Thymus (tissue), 11 donors: Measurements from ENCODE around the gene RERE. TPM values are rescaled to one million over a fixed set of nuclear protein-coding genes. Genes with fewer than 3 reads are reported as not detected.
A peak's percentile ranks its signal among the peaks of the same experiment; 100 is the strongest.

Experiments
- DNase-seq, 9 donors: peaks; one replicate each; pipeline ENCODE4 v3.0.0-alpha.2; 2013; ENCODE audit warnings: low spot score in 9 of 9, low read depth in 6 of 9, missing footprints in 1 of 9
- H3K27ac ChIP-seq, 2 donors: one replicate each; pipeline ENCODE4 v1.5.1; 2013; ENCODE audit warnings: control low read depth in 1 of 2, low read depth in 1 of 2, low read length in 1 of 2, mild to moderate bottlenecking in 1 of 2, moderate library complexity in 1 of 2
- H3K27me3 ChIP-seq, 2 donors: one replicate each; pipeline ENCODE4 v1.5.1; 2013; ENCODE audit warnings: low read length in 1 of 2; ENCODE audit not compliant: control insufficient read depth in 2 of 2, insufficient read depth in 1 of 2
- H3K36me3 ChIP-seq, 2 donors: one replicate each; pipeline ENCODE4 v1.5.1; 2013; ENCODE audit warnings: low read length in 1 of 2, mild to moderate bottlenecking in 1 of 2, moderate library complexity in 1 of 2; ENCODE audit not compliant: control insufficient read depth in 2 of 2, insufficient read depth in 2 of 2
- H3K4me1 ChIP-seq, 2 donors: one replicate each; pipeline ENCODE4 v1.5.1; 2013; ENCODE audit warnings: low read length in 2 of 2; ENCODE audit not compliant: control insufficient read depth in 2 of 2, insufficient read depth in 2 of 2
- H3K4me3 ChIP-seq, 2 donors: one replicate each; pipeline ENCODE4 v1.5.1; 2013; ENCODE audit warnings: low read length in 2 of 2, control low read depth in 1 of 2, mild to moderate bottlenecking in 1 of 2
- H3K9me3 ChIP-seq, 2 donors: one replicate each; pipeline ENCODE4 v1.5.1; 2013; ENCODE audit warnings: low read length in 1 of 2, mild to moderate bottlenecking in 1 of 2; ENCODE audit not compliant: control insufficient read depth in 2 of 2, insufficient read depth in 1 of 2
- WGBS: extraction: QIAGEN DNeasy Blood & Tissue Kit; methylation state at CpG from one replicate; pipeline ENCODE4 v1.1.7; 2013; 5-methylcytosine and 5-hydroxymethylcytosine counted together
- polyA plus RNA-seq: library from polyadenylated mRNA; stranded (reverse); fragments of 200-250 nt; gene quantifications from one replicate; pipeline ENCODE4 v1.2.3, GENCODE V29; 2013
- total RNA-seq: library from RNA; stranded (reverse); fragments of 120-200 nt; gene quantifications from one replicate; pipeline ENCODE4 v1.2.4, GENCODE V29; 2013
- donor health status: healthy.

The RERE gene
- total and polyA plus RNA-seq, 2 donors = 22.9 to 37.7 TPM

DNA sequence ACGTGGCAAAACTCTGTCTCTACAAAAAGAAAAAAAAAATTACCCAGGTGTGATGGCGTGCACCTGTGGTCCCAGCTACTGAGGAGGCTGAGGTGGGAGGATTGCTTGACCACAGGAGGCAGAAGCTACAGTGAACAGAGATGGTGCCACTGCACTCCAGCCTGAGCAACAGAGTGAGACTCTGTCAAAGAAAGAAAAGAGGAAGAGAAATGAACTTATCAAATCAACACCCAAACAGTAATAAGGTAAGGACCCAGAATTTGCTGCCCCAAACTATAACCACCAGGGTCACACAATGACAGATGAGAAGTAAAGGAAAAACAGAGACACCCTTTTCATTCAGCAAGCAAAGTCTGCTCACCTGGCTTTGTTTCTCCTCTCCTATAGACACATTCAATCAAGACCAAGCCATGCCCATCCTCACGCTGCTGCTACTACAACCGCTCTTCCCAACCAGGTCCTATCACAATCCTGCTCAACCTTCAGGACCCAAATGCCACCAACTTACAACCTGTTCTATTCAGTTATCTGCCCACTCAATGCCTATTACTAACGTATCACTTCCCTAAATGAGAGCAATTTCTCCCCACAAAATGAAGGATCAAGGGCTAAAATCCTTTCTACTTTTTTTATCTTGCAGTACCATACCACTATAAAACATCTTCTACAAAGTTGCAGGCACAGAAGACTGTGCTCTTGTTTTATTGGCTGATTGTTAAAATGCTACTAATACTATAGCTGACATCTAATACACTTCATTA is 183.5 kb downstream of the RERE start:
- Histone ChIP-seq H3K4me1 (peaks cover 6 to 8% of the 10 kb centered on the region in 2 donors), H3K9me3 (no peaks in the 10 kb centered on the region), H3K36me3 (no peaks in the 10 kb centered on the region), H3K27me3 (no peaks in the 10 kb centered on the region), H3K4me3 (no peak overlapping the region), H3K27ac (no peak overlapping the region)
- no peak for DNase-seq
- 95% methylated on average over 5 of the region's 5 CpGs for WGBS

DNA sequence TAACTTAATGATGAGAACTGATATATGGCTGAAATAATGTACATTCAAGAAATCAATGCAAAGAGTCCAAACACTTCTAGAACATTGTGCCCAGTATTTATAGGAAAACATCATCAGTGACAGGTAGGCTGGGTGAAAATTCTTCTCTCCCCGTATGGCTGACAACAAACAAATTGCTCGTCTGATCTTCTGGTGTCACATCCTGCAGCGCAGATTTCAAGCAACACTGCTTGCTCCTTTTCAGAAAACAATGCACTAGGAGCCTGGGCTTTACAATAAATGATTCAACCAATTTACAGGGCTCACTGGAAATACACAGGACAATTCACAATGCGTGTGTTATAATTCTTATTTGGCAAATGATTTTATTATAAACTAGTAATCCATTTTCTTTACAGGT is 185.3 kb downstream of the RERE start:
- no peak overlapping the region for H3K4me3 ChIP-seq
- H3K36me3 ChIP-seq = no peaks in the 10 kb centered on the region
- no peaks in the 10 kb centered on the region for H3K27me3 ChIP-seq
- no peaks in the 10 kb centered on the region for H3K9me3 ChIP-seq
- 86% methylated on average over 4 of the region's 4 CpGs for WGBS
- peaks cover 6 to 8% of the 10 kb centered on the region in 2 donors for H3K4me1 ChIP-seq
- DNase-seq = peak in 2 of 9 donors; percentile 22 to 32
- H3K27ac ChIP-seq = no peak overlapping the region

- Histone ChIP-seq H3K27me3 (no peaks in the 10 kb centered on the region), H3K36me3 (no peaks in the 10 kb centered on the region), H3K4me1 (peaks cover 6 to 8% of the 10 kb centered on the region in 2 donors), H3K4me3 (no peak overlapping the region), H3K27ac (no peak overlapping the region), H3K9me3 (no peaks in the 10 kb centered on the region)
- no peak for DNase-seq
- 96% methylated on average over 3 of the region's 3 CpGs for WGBS
Observed at GRCh38 chr1:8631163-8631562, 186.3 kb downstream of the RERE start.

GRCh38 chr1:8629241-8630091 is 188.0 kb downstream of the RERE start:
- Histone ChIP-seq H3K4me1 (peaks cover 6 to 8% of the 10 kb centered on the region in 2 donors), H3K4me3 (no peak overlapping the region), H3K36me3 (no peaks in the 10 kb centered on the region), H3K27me3 (no peaks in the 10 kb centered on the region), H3K27ac (peak overlapping the region in 1 of 2 donors; percentile 42), H3K9me3 (no peaks in the 10 kb centered on the region)
- DNase-seq = peak in 2 of 9 donors; percentile 20 to 49
- 55% methylated on average over 7 of the region's 7 CpGs for WGBS

- H3K9me3 ChIP-seq = no peaks in the 10 kb centered on the region
- H3K4me3 ChIP-seq = no peak overlapping the region
- H3K27ac ChIP-seq = no peak overlapping the region
- H3K4me1 ChIP-seq = peaks cover 6 to 8% of the 10 kb centered on the region in 2 donors
- 96% methylated on average over 2 of the region's 2 CpGs for WGBS
- H3K27me3 ChIP-seq = no peaks in the 10 kb centered on the region
- no peaks in the 10 kb centered on the region for H3K36me3 ChIP-seq
- no peak for DNase-seq
Observed at GRCh38 chr1:8628606-8629005, 188.8 kb downstream of the RERE start.

DNA sequence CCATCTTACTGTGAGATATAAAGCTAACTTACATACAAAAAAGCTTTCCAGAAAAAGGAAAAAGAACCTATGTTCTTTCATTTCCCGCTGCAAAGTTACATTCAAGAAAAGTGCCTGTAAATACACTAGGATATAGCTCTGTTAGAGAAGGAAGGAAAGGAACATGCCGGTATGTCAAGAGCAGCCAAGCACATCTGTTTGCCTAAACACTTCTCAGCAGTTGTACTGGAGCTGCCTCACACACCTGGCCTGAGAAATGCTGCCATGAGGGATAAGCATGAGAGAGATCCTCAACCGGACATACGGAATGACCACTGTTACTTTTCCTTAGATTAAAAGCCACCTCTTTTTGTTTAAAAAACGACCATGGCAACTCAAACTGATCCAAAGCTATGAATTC is 189.7 kb downstream of the RERE start:
- peaks cover 6 to 8% of the 10 kb centered on the region in 2 donors for H3K4me1 ChIP-seq
- H3K4me3 ChIP-seq = no peak overlapping the region
- 95% methylated on average over 5 of the region's 5 CpGs for WGBS
- H3K27me3 ChIP-seq = no peaks in the 10 kb centered on the region
- H3K36me3 ChIP-seq = no peaks in the 10 kb centered on the region
- no peaks in the 10 kb centered on the region for H3K9me3 ChIP-seq
- DNase-seq = no peak
- no peak overlapping the region for H3K27ac ChIP-seq

DNA sequence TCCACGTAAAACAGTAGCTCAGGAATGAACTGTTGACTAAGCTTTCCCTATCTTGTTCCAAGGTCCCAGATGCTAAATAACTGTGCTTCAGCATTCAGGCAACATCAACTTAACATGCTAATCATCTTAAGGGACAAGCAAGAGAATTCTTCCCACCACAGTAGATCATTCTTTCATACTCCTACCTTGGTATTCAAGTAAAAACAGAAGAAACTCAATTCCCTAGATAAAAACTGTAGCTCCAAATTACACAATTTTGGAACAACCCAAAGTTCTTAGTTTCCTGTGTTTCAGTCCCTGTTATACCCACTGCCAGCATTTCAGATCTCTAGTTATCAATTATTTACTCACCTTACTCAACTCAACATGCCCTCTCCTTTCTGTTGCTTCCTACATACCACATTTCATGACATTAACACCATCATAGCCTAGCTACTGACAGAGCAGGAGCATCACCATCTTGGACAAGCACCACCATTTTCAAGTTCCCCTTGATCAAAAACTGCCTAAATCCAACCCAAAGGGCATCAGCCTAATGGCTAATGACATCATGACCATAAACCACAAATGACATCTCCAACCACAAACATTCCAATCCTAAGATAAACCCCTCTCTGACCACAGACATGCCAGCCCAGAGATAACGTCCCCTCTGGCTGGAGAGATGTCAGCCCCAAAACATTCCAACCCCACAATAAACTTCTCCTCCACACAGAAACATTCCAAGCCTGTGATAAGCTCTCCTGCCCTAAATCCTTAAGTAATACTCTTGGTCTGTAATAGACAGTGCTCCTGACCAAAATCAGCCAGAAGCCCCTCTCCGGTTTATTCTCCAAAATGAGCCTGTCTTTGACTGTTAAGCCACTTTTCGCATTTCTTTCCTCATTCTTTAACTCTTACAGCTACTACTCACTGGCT is 191.2 kb downstream of the RERE start:
- WGBS = 86% methylated on average over 4 of the region's 4 CpGs
- DNase-seq = no peak
- no peaks in the 10 kb centered on the region for H3K27me3 ChIP-seq
- H3K27ac ChIP-seq = no peak overlapping the region
- H3K4me1 ChIP-seq = peaks cover 6 to 8% of the 10 kb centered on the region in 2 donors
- no peak overlapping the region for H3K4me3 ChIP-seq
- no peaks in the 10 kb centered on the region for H3K36me3 ChIP-seq
- no peaks in the 10 kb centered on the region for H3K9me3 ChIP-seq

DNA sequence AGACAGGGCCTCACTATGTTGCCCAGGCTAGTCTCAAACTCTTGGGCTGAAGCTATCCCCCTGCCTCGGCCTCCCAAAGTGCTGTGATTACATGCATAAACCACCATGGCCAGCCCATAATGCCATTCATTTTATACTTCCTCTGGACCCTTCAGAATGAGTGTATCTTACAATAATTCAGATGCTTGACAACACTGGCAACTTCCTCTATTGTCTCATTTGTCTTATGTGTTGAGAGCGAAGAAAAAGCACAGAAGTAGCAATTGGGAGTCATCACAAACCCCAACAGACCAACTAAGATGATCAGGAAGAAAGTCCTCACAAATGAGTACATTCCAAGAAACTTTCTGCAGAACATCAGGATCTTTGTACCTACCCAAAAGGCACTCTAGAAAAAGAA is 191.9 kb downstream of the RERE start:
- no peak for DNase-seq
- Histone ChIP-seq H3K27me3 (no peaks in the 10 kb centered on the region), H3K36me3 (no peaks in the 10 kb centered on the region), H3K9me3 (no peaks in the 10 kb centered on the region), H3K4me3 (no peak overlapping the region), H3K27ac (no peak overlapping the region), H3K4me1 (peaks cover 6 to 8% of the 10 kb centered on the region in 2 donors)
- WGBS = 84% methylated on average over 2 of the region's 2 CpGs
